Ammon's horn (tissue), 1 donor: Measurements from ENCODE around the gene C1orf198.
A peak's percentile ranks its signal among the peaks of the same experiment; 100 is the strongest.

Experiments used
- DNase-seq: peaks from one replicate; pipeline ENCODE4 v3.0.0-alpha.2; 2016; ENCODE audit warnings: low spot score

The C1orf198 gene

DNA sequence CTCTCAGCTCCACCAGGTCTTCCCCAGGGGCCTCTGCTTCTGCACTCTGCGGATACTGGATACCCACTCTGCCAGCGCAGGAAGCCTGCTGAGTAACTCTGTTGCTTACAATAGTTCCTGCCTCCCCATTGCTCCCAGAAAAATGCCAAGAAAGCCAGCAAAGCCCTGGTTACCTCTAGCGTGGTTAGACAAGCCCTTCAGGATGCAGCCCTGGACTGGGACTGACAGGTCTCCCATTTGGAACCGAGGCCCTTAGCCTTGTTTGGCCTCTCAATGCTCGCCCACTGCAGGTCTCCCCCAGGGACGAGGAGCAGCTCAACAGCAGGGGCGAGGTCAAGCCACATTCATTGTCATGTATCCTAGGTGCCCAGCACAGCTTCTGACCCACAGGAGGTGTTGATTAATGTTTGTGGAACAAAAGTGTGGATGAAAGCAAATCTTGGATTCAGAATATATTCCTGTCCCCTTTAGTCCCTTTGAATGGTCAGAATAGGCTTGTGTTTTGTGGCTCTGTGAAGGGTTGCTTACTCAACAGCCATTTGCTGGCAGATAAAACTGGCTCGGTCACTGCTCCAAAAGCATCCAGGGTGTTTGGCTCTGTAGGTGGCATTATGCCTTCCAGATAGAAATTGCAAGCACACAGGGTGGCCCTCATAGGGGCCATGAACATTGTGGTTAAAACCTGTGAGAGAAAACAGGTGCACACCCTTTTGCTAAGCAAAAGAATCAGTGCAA, 58.9 kb downstream of the C1orf198 start:
- no peak for DNase-seq

DNA sequence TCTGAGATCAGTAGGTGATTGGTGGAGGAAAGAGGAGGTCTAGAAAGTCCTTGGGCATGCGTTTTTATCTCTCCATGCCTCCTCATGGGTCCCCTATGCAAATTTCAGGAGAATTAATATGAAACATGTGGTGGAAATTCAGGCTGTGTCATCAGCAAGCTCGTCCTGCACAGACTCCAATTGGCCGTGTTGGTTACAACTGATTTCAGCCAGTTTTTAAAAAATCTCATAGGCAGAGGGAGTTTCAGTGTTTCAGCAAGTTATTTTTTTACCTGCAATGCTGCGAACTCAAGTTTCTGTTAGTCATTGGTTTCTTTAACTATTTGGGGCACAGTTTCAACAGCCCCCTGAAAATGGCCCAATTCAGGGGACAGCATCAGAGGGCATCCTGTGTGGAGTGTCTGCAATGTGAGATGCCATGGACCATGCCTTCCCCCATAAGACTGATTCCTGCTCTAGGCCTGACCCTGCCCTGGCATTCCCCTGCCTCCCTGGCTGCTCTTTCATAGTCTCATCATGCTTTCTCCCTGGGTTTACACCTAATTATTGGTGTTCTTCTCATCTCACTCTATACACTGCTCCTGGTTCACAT, 59.9 kb downstream of the C1orf198 start:
- DNase-seq: no peak

DNA sequence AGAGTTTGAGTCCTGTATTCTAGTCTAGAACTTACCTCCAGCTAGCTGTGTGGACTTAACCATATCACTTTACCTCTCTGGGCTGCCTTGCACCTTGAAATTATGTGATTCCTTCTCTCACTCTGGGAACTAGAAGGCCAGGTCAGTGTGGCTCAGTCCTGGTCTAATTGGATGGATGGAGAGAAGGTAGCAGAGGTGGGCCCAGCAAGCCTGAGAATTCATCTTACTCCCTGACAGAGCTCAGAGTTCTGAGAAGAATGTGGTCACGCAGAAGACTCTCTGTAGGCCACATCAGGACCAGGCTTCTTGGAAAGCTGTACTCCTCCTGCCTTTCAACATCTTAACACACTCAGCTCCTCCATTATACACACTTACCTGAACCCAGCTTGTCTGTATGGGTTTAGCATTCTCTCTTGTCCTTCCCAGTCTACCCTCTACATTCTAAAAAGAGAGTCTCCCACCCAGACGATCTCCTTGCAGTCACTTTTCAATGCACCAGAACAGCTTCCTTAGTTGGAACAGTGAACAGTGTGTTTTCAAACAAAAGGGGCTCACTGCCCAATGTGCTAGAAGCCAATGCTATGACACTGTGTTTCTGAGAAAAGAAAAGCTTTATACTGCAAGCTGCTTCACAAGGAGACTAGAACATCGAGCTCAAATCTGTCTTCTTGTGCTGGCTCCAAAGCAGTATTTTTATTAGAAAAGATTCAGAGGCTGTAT, 60.6 kb downstream of the C1orf198 start:
- peak; percentile 91 for DNase-seq

- DNase-seq: peak; percentile 99
These were observed 61.3 kb downstream of the C1orf198 start for GRCh38 chr1:230807029-230807428.

- no peak for DNase-seq
These were observed 61.8 kb downstream of the C1orf198 start for GRCh38 chr1:230806552-230806951.

- no peak for DNase-seq
These were observed 63.9 kb downstream of the C1orf198 start for GRCh38 chr1:230804396-230804795.

- no peak for DNase-seq
These were observed 67.2 kb downstream of the C1orf198 start for GRCh38 chr1:230800891-230801840.

- no peak for DNase-seq
These were observed 69.8 kb downstream of the C1orf198 start for GRCh38 chr1:230798491-230798890.

DNA sequence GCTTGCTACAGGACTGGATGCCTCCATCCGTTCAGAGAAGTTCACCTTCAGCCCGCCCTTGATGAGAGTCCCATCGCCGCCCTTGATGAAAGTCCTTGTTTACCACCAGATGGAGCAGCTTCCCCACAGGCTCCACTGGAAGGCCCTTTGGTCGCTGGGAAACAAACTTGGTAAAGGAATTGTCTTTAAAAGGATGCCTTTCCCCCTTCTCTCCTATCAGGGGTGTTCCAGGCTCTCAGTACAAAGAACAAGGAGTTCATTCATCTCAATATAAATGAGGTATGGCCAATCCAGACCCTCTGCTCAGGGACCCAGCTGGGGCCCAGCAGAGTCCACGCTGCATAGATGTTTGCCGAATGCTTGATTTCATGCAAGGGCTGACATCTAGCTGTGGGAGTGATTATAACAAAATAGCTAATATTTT, 70.4 kb downstream of the C1orf198 start:
- peak; percentile 91 for DNase-seq

DNA sequence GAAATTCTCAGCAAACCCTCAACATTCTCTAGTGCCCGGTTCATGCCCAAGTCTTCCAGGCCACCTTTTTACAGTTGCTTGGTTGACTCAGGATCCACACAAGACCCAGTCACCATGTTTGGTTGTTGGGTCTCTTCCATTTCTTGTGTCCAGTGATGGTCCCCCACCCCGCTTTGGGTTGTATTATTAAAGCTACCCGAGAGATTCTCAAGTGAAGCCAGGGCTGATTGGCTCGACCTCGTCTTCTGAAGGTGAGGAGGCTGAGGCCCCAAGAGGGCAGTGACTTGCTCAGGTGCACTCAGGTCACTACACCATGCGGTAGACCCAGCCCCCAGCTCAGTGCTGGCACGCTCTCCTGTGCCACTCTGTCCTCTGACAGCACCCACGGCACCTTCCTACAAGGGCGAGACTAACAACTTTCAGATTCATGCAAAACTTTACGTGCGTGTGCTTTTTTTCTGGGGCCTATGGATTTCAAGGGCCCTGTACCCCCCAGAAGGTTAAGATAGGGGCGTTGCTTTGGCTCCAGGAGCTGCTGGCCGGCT, 70.9 kb downstream of the C1orf198 start:
- DNase-seq: no peak

- DNase-seq: no peak
These were observed 71.7 kb downstream of the C1orf198 start for GRCh38 chr1:230796626-230797025.

DNA sequence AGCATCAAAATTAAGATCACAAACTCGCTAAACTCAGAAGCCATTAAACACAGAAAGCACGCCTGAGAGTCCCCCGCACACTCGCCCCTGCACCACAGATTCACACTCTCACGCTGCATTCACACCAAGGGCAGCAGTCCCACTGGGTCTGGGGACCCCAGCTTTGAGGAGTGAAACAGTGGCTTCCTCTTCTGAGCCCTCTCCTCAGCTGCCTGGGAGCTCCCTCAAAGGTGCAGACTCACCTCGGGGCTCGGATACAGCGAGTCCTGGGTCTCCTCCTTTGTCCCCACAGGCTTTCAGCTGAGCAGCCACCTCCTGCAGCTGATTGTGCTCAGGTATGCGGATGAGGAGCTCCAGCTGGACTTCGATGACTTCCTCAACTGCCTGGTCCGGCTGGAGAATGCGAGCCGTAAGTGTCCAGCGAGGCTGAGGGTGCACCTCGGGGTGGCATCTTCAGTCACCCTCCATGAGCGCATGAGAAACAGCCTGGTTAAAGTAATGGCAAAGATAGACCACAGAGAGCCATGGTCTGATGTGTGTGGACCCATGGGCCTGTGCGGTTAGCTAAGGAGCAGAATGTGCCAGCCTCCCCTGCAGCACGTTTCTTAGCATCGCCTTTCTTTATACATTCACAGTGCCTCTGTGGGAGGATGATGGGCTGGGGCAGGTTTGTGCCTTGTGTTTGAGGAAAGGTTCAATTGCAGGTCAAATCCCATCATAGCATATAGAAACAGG, 73.3 kb downstream of the C1orf198 start:
- no peak for DNase-seq

DNA sequence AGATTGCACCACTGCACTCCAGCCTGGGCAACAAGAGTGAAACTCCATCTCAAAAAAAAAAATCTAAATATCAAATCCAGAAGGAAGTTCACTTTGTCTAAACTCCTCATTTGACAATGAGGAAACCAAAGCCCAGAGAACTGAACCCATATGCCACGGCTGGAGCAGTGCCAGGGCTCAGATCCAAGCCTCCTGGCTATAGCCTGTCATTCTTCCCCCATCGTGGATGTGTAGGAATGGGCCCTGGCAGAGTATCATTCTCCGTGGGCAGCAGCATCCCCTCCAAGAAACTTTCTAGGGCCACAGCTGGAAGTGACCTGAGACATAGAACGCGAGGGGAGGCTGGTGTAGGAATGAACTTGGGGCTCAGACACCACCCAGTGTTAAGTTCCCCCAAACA, 73.9 kb downstream of the C1orf198 start:
- DNase-seq: peak; percentile 12

GRCh38 chr1:230793463-230793745, 74.9 kb downstream of the C1orf198 start:
- no peak for DNase-seq

GRCh38 chr1:230792691-230793462, 75.4 kb downstream of the C1orf198 start:
- DNase-seq: no peak

DNA sequence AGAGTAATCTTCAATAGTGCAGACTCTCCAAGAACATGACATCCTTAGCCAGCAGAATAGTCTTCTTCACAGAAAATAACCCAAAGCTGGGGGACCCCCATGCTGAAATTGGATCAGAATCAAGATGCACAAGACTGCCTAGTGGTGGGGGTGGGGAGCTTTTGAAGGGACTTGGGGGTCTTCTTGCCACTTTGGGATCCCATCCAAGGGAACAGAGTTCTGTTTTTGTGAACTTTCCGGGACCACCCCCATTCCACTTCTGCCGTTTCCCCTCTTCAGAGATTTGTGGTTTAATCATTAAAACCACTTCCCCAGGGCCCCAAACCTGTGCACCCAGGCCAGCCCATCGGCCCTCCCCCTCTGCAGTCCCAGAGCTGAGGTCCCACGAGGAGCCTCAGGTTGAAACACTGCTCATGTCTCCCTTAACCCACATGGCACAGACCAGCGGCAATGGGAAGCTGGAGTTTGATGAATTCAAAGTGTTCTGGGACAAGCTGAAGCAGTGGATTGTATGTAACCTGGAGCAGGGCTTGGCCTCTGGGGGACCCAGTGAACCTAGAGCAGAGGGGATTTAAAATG, 76.2 kb downstream of the C1orf198 start:
- no peak for DNase-seq

- DNase-seq: no peak
These were observed 78.3 kb downstream of the C1orf198 start for GRCh38 chr1:230790026-230790425.

DNA sequence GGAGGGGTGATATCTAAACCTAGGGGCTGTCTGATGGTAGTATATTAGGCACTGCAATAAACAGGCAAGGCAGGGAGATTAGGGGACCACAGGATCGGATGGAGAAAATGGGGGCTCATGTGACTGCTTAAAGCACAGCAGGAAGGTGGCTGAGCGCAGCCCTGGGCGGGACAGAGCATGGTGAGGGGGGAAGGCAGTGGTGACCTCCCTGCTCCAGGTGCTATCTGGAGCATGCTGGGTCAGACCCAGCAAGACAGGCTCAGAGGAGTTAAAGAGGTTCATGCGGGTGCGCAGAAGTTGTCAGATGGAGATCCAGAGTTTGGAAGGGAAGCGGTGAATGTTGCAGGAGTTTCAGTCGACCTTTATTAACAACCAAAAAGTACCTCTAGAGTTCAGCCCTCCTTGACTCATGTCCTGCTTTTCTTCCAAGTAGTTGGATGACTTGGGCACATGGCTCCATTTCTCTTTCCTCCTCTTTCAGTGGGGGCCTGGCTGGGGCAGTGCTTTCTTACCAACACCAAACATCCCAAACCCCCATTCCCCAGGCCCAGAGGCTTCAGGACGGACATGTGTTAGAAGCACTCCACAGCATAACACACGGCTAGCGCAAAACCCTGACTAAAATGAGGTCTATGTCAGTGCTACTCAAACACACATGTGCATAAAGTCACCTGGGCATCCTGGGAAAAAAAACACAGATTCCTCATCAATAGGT, 79.6 kb downstream of the C1orf198 start:
- no peak for DNase-seq

GRCh38 chr1:230787471-230787870, 80.8 kb downstream of the C1orf198 start:
- DNase-seq: no peak
